Middle frontal gyrus (tissue), 1 donor: ENCODE results near the gene ARPP19.
"Not testable (repeated sequence)": the region's sequence is repeated elsewhere in the genome, so short reads cannot be mapped to it uniquely, and the experiment has no call there.

Source experiments
- DNase-seq: peaks from one replicate; pipeline ENCODE4 v3.0.0-alpha.2; 2015; ENCODE audit warnings: low spot score; ENCODE audit errors: extremely low spot score

ARPP19 gene

DNA sequence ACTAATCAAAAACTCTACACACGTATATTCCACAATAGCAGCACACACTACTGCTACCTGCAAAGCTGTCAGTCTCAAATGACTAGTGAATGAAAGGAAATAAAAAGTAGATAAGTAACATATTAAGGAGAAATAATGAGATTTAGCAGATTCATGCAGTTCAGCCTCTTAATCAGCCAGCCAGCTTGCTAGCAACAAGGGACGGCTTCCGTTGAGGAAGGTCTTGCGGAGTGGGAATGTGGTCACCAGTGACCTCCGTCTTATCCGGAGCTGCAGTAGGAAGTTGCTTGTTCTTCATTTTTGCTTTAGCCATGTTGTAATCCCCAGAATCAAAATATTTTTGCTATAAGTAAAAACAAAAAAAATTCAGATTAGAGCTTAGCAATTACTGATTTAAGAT, 17.1 kb downstream of the ARPP19 start:
- DNase-seq = no peak

DNA sequence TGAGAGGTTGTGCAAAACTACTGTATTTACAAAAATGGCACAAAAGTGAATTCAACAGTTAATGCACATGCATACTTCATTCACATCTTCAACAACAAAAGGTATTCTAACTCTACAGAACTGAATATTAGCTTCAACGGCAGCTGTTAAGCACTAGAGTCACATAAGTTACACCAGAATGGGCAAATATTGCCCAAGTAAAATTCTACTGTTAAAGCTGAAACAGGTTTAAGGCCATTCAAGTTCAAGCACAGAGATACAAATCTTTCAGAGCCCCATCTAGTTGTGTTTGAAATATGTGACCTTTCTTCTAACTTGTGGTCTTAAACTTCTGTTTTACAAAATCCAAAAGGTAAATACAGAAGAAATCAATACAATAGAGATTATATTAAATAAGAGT, 17.6 kb downstream of the ARPP19 start:
- DNase-seq = not testable (repeated sequence)

DNA sequence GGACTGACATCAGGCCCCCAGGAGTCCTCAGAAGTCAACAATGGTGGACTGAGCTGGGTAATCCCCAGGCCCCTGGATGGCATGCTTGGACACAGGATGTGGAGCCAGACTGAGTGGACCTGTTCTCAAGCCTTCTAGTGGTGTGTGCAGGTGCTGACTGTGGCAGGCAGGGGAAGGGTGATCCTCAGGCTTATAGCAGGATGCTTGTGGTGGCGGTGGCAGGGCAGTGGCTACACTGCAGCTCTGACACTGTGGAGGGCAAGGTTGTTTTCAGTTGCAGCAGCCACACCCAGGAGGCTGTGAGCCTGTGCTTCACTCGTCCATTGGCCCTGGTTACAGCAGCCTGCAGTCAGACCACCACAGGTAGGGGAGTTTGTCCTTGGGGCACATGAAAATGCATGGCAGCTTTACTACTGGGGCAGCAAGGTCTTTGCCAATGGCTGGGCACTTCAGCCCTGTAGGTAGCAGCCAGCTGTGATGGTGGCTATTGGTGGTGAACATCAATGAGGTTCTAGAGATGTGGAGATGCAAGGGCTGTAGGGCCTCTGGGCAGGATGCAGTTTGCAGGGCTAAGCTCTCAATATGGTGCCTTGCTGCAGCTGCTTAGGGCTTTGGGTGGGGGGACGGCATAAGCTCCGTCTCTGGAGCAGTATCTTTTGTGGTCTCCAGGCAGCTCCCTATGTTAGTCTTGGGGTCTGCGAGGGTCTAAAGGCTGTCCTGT, 22.6 kb downstream of the ARPP19 start:
- no peak for DNase-seq

DNA sequence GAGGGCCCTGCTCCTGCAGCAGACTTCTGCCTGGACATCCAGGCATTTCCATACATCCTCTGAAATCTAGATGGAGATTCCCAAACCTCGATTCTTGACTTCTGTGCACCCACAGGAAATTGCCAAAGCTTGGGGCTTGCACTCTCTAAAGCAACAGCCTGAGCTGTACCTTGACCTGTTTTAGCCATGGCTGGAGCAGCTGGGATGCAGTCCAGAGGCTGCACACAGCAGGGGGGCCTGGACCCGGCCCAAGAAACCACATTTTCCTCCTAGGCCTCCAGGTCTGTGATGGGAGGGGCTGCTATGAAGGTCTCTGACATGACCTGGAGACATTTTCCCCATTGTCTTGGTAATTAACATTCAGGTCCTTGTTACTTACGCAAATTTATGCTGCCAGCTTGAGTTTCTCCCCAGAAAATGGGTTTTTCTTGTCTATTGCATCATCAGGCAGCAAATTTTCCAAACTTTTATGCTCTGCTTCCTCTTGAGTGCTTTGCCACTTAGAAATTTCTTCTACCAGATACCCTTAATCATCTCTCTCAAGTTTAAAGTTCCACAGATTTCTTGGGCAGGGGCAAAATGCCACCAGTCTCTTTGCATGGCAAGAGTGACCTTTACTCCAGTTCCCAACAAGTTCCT, 28.3 kb downstream of the ARPP19 start:
- DNase-seq = no peak

DNA sequence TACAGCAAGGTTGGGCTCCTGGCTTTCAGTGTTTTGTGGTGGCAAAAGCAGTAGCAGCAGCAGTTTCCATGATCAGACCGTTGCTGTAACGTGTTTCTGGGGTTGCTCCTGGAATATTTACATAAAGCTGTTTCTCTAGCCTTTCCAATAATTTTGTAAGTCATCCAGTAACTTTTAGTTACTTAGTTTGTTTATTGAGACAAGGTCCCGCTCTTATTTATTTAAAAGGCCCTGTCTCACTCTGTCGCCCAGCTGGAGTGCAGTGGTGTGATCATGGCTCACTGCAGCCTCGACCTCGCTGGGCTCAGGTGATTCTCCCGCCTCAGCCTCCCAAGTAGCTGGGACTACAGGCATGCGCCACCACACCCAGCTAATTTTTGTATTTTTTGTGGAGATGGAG, 31.4 kb downstream of the ARPP19 start:
- no peak for DNase-seq

DNA sequence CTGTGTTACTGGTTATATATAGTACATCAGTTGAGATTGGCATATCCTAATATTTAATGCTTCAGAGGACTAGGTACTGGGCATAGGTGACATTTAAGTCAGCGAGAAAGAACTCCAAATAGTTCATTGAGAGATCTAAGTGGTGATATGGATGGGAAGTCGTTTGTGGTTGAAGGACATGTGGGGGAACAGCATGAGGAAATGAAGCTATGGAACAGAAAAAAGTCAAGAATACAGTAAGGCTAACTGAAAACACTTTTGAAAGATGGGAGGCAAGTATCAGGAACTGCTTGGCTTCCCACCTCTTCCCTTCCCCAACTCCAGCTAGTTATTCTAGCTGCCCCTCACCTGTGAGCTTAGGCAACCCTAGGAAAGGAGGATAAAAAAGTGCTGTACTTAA, 36.4 kb downstream of the ARPP19 start:
- DNase-seq = no peak

DNA sequence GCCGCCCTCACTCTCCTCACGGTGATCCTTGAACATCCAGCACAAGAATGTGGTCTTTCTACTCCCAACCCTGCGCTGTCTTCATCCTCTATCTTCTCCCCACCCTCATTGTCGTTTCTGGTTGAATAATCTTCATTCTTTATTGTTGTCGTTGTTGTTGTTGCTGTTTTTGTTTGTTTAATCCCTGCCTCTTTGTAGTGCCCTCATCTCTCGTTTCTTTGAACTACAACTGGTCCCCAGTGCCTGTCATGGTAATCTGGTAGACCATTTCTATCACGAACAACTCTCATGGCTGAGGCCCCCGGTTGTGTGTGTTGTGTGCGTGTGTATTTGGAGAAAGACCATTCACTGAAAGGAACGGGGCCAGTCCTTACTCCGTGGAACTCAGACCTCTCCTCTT, 38.9 kb downstream of the ARPP19 start:
- no peak for DNase-seq

DNA sequence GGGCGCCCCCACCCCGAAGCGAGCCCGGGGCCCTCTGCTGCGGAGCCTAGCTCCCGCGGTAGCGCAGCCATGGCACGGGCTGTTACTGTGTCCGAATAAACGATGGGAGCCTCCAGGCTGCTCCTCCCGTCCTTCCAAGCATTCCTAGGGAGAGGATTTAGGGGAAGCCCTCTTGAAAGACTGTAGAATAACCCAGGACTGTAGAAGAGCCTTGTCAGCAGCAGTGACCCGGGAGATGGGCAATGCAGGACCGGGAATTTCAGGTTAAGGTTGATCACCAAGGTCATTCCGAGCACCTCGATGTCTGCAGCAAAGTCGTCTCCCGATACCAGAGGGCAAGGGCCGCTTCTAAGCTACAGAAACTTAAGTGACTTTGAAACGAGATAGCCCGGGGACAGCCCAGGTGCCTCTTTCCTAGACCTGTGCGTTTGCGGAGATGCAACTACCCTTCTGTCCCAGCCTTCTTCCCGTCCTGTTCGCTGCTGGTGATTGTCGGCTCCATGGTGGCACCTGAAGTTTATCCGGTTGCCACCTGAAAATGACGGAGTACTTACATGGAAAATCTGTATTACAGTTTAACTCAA, 39.4 kb downstream of the ARPP19 start:
- DNase-seq = no peak

DNA sequence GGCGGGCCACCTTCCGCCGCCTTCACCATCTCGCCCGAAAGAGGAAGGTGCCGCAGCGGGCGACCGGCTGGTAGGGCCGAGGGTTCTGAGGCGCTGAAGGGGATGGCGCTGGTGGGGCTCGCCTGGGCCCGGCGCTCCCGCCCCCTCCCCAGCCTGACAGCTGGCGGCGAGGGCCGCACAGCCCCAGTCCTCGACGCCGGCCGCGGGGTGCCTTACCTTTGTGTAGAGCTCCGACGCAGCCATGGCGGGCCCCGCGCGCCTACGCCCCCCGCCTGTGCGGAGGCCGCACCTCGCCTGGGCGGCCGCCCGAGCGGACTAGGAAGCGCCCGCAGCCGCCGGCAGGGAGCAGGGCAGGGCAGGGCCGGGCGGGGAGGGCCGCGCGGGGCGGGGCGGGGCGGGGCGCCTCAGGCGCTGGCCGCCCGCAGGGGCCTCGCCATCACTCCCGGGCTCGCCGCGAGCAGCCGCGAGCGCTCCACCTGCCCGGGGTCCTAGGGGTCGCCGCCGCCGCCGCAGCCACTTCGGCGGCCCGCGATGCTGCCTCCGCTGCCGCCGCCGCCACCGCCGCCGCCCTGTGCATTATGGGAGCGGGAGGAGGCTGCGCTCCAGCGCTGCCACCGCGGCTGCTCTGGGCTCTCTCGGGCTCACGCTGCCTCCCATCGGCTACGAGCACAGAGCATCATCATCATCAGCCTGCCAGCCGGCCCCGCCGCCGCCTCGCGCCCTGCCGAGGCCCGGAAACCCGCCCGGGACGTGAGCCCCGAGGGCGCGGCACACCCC, 40.1 kb downstream of the ARPP19 start, which contains the start of gene MYO5A:
Gene MYO5A, minus strand, starts transcription at position 317 of the 777 bp plus-strand sequence. Its CDS starts 74 bp downstream, at position 243.
- DNase-seq = peak; percentile 69

DNA sequence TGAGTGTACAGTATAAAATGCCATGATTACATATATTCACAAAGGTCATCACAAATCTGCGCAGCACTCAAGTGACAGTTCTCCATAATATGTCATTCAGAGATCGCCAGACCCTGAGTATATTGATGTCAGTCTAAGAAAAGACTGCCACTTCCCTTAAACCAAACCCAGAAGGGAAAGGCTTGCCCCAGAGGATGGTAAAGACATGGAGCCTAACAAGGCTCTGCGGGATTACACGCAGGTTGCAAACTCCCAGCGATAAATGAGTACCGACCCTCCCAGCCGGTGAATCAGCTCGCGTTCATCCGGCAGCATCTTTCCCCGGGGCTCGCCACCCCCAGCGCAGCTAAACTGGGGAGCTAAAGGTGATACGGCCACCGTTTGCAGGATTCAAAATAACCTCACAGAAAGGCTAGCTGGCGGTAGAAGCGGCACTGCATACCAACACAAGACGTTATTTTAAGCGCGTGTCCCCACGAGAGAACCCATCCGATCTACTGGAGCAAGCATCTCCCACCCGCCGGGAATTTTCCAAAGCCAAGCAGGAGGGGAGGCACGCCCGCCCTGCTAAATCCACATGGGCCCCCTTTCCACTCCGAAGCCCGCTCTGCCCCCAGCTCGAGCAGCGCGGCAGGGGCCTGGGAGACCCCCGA, 40.8 kb downstream of the ARPP19 start:
- no peak for DNase-seq

DNA sequence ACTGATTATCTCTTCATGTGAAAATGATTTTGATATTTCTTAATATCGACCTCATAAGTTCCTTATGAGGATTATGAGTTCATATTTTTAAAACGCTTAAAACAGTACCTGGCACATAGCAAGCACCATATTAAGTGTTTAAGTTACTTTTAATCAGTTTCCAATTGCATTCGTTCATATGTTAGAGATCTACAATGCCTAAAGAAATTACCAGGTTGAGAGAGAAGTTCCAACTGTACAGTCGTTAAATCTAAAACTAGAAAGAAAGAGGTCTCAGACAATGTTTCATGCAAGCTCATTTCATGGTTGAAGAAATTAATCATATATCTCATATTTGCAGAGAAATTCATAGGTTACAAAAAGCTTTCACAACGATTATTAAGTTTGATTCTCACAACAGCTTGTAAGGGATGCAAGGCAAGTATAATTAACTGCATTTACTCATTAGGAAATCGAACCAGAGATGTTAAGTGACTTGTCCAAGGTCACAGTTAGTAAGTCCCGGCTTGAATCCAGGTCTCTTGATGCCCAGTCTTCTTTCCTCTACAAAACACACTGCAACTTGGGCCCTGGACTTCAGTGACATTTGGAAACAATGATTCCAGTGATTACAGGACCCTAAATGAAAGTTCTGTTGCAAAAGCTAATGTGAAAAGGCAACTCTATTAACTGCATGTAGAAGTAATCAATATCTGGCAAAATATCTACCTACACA, 41.5 kb downstream of the ARPP19 start:
- no peak for DNase-seq

DNA sequence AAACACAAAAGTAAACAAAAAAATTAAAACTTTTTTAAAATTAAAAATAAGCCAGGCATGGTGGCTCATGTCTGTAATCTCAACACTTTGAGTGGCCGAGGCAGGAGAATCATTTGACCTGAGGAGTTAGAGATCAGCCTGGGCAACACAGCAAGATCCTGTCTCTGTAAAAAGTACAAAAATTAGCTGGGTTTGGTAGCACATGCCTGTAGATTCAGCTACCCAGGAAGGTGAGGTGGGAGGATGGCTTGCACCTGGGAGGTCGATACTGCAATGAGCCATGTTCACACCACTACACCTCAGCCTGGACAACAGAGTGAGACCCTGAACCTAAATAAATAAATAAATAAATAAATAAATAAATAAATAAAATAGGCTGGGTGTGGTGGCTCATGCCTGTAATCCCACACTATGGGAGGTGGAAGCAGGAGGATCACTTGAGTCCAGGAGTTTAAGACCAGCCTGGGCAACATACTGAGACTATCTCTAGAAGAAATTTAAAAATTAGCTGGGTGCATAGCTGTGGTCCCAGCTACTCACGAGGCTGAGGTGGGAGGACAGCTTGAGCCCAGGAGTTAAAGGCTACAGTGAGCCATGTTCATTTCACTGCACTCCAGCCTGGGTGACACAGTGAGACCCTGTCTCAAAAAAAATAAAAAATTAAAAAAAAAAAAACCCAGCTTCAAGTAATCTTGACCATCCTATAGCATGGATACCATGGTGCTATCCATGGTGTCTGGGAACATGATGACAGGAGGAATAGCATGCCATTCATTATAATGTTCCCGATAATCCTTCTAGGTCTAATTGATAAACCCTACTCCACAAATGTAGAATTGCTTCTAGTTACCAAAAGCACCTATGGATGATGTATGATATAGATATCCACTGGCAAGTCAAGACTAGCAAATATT, 44.4 kb downstream of the ARPP19 start:
- DNase-seq = no peak

DNA sequence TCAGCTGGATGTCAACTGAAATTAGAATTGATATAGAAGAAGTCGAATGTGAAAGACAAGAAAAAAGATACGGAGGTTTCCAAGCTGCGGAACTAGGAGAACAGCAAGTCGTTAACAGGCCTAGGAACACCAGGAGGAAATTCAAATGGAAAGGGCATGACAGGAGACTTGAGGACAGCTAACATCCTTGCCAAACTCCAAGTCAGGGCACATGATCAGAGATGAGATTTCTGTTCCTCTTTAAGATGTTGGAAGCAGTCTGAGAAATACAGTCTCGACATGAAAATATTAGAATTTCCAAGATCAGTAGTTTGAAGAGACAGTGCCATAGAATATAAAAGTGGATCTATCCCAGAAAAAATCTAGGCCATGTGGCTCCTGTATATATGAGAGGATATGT, 45.2 kb downstream of the ARPP19 start:
- no peak for DNase-seq

DNA sequence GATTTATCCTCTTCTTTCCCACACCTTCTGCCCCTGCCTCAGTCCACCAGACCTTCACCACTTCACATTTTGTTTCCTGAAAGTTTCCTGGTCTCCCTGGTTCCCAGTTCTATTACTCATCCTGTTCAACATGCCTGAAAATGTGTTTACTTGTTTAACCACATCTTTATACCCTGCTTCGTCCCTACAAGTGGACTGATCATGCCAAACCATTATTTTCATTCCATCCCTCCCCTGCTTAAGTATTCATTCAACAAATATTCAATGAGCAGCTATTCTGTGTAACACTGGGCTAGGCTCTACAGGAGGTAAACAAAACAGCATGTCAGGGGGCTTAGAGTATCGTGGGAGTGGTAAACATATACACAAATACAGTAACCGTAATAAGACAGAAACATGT, 45.6 kb downstream of the ARPP19 start:
- DNase-seq = no peak

DNA sequence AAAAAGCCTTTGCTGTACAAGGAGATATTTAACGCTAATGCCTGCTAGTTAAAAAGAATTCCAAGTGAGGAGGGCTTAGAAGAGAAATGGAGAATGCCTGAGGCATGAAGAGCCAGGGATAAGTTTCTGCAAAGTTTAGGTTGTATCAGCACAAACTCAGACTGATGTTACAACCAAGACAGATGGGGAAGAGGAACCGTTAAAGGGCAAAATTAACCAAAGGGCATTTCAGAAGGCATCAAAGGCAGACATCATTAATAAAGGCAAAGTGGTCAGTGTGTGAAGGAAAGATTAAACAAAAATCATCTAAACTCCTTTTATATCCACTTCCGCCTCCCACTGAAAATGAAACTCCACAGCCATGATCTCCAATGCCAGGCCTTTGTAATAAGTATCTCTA, 47.1 kb downstream of the ARPP19 start:
- no peak for DNase-seq

DNA sequence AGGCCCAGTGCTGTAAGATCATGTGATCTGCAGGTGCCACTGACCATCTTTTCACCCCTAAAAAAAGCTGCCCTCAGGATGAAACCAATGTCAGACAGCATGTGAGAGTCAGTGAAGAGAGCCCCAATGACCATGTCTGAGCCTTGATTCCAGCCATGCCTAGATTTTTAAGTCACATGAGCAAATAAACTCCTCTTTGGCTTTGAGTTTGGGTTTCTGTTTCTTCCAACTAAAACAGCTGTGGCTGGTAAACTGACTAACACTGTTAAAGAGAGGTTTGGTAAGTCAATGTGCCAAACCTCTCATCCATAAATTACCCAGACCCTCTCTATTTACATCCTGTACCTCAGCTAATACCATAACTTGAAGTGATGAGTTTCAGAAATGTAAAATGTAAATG, 48.4 kb downstream of the ARPP19 start:
- DNase-seq = no peak

DNA sequence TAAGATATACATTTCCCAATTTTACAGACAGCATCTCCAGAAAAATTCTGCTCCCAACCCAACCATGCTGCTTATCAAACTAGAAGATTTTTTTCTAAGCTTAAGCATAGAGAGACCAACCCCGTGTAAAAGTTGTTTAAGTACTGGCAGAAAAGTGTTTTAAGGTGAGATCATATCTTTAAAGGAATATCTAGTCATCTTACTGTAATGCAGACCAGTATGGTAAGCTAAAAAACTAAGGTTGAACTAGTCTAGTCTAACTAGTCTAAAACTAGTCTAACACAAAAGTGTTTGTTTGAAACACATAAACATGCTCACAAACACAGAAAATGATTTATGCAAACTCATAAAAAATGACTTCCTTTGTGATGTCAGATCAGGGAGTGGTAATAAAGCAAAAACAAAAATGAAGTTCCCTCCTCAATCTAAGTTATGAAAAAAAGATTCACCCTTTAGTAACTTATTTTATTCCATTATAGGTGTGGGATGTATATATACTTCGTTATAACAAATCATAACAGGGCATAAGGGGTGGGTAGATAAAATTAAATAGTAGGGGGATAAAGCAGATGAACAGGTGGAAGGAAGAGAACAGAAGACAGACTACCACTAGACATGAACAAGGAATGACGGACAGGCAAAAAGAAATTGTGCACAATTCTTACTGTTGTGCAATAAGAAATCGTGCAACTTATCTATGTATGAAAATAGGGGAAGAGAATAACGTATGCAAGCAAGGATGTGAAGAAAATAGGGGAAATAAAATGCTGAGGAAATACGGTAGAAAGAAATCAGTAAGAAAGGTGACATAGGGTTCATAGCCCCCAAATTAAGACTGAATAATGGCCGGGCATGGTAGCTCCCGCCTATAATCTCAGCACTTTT, 50.1 kb downstream of the ARPP19 start:
- DNase-seq = no peak

DNA sequence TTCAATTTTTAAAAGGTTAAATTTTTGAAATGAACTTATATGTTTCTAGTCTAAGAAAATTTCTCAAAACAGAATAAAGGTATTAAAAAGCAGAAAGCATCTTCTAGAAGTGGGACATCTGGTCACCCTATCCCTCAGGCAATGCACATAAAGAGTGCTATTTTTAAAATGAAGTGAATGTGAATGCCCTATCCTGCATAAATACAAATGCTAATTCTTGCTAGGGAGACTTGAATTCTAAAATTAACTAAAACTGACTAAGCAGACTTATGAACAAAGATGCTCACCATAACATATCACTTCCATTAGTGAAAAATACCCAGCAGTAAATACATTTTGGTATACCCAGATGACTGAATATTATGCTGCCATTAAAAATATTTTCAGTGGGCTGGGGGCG, 51.8 kb downstream of the ARPP19 start:
- no peak for DNase-seq

DNA sequence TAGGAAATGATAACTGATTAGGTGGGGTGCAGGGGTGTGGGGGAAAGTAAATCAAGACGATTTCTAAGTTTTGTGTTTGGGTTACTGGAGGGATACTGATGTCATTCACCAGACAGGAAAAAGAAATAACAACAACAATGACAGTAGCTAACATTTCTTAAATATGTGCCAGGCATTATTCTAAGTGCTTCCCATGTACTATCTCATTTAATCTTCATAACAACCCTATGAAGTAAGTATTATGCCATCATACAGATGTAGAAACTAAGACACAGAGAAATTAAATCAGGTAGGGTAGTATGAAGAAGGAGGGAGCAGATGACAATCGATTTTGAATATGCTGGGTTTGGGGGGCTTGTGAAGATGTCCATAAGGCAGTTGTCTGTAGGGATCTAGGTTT, 53.5 kb downstream of the ARPP19 start:
- DNase-seq = no peak
